Stimulated activated CD8-positive, alpha-beta memory T cell treated with anti-CD3 and anti-CD28 coated beads, Interleukin-15, amount 100 ng/mL, for 1 hour (primary cell): Measurements from ENCODE around the gene CTCFL.

Source experiments
- DNase-seq: peaks from one replicate; pipeline ENCODE4 v3.0.0-alpha.2; 2020; ENCODE audit warnings: low read depth

CTCFL gene

GRCh38 chr20:57560554-57561355 lies 35.8 kb upstream of the CTCFL start, which contains the start of gene PCK1:
TSS of gene PCK1 (plus strand) at chr20:57561110. CDS start at chr20:57561412, 302 bp downstream.
- DNase-seq: no peak

- DNase-seq: no peak
Observed at GRCh38 chr20:57559658-57560553, 35.0 kb upstream of the CTCFL start.

- no peak for DNase-seq
Observed at GRCh38 chr20:57559289-57559634, 34.3 kb upstream of the CTCFL start.

- DNase-seq: no peak
Observed at GRCh38 chr20:57558614-57559288, 33.8 kb upstream of the CTCFL start.

GRCh38 chr20:57557926-57558613 lies 33.1 kb upstream of the CTCFL start:
- no peak for DNase-seq

- no peak for DNase-seq
Observed at GRCh38 chr20:57556980-57557274, 32.0 kb upstream of the CTCFL start.

- DNase-seq: no peak
Observed at GRCh38 chr20:57555457-57556184, 30.7 kb upstream of the CTCFL start.

GRCh38 chr20:57553376-57554018 lies 28.6 kb upstream of the CTCFL start:
- no peak for DNase-seq

- DNase-seq: no peak
Observed at GRCh38 chr20:57552471-57552870, 27.5 kb upstream of the CTCFL start.

- DNase-seq: no peak
Observed at GRCh38 chr20:57548177-57549058, 23.5 kb upstream of the CTCFL start.

GRCh38 chr20:57546956-57547649 lies 22.2 kb upstream of the CTCFL start:
- no peak for DNase-seq

GRCh38 chr20:57545927-57546662 lies 21.2 kb upstream of the CTCFL start:
- DNase-seq: no peak

GRCh38 chr20:57544838-57545564 lies 20.1 kb upstream of the CTCFL start:
- DNase-seq: no peak

GRCh38 chr20:57543754-57544153 lies 18.8 kb upstream of the CTCFL start:
- no peak for DNase-seq

GRCh38 chr20:57540890-57541580 lies 16.1 kb upstream of the CTCFL start:
- DNase-seq: no peak

- DNase-seq: no peak
Observed at GRCh38 chr20:57539889-57540288, 14.9 kb upstream of the CTCFL start.

GRCh38 chr20:57537822-57538221 lies 12.9 kb upstream of the CTCFL start:
- DNase-seq: no peak
